Measurements from ENCODE around the gene RXFP1. TPM values are rescaled to one million over a fixed set of nuclear protein-coding genes. Genes with fewer than 3 reads are reported as not detected.

The RXFP1 gene
- polyA plus RNA-seq = 0.43 TPM
- long read RNA-seq, donor 1 = 0 reads
- long read RNA-seq, donor 2 = 0 reads
- long read RNA-seq, donor 3 = 0 reads
- long read RNA-seq, donor 4 = 0 reads
- long read RNA-seq, donor 5 = 0 reads
- long read RNA-seq, donor 6 = 0 reads
- long read RNA-seq, donor 7 = 0 reads
- long read RNA-seq, donor 8 = 0 reads
- long read RNA-seq, donor 9 = 0 reads
- long read RNA-seq, donor 10 = 0 reads
- long read RNA-seq, donor 11 = 0 reads

DNA sequence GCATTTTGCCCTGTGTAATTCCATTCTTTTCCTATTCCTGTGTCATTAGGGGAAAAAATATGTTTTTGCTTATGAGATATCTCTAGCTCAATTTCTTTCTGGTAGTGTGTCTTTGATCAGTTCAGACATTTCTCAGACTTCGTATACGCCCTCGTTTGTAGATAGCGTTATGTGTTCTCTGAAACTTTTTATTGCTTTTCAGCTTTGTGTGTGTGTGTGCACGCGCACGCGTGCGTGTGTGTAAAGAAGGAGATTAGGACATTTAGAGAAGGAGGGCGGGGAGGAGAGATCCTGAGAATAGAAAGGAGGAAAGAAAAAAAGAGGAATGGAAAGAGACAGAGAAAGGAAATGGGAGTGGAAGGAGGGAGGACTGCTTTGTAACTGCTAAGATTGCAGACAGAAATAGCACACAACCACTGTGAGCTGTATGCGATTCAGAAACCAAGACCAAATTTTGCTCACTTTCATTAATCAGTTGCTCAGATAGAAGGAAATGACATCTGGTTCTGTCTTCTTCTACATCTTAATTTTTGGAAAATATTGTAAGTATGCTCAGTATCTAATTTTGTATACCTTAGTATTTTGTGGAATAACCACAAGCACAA, at the start of gene RXFP1:
Gene RXFP1, plus strand, starts transcription at position 399 of the 605 bp plus-strand sequence. Its CDS starts 95 bp downstream, at position 494.
- H3K4me3 ChIP-seq (ENCODE audit: low read length) = no peak within 1 kb of the TSS
- no peaks in the 10 kb centered on the region for H3K4me1 ChIP-seq (ENCODE audit: control insufficient read depth, insufficient read depth, low read length)
- H3K27ac ChIP-seq (ENCODE audit: low read length) = no peak within 1 kb of the TSS
- no peaks in the 10 kb centered on the region for H3K36me3 ChIP-seq (ENCODE audit: control insufficient read depth, insufficient read depth, low read length)
- DNase-seq = peak; percentile 5 to 48
- 5% methylated on average over 4 of the region's 11 CpGs for WGBS (ENCODE audit: insufficient coverage, low lambda C conversion rate)
- H3K27me3 ChIP-seq (ENCODE audit: control insufficient read depth, insufficient read depth, low read length) = no peaks in the 10 kb centered on the region
- no peaks in the 10 kb centered on the region for H3K9me3 ChIP-seq (ENCODE audit: control insufficient read depth, low read depth, low read length)

- DNase-seq = peak in 1 of 2 donors; percentile 4
- no peaks in the 10 kb centered on the region for H3K36me3 ChIP-seq (ENCODE audit: control insufficient read depth, insufficient read depth, low read length)
- H3K27me3 ChIP-seq (ENCODE audit: control insufficient read depth, insufficient read depth, low read length) = no peaks in the 10 kb centered on the region
- H3K4me1 ChIP-seq (ENCODE audit: control insufficient read depth, insufficient read depth, low read length) = no peaks in the 10 kb centered on the region
- H3K4me3 ChIP-seq (ENCODE audit: low read length) = no peak overlapping the region
- no peak overlapping the region for H3K27ac ChIP-seq (ENCODE audit: low read length)
- H3K9me3 ChIP-seq (ENCODE audit: control insufficient read depth, low read depth, low read length) = no peaks in the 10 kb centered on the region
Measured at GRCh38 chr4:158481811-158482210, 39.9 kb upstream of the RXFP1 start.

- 75% methylated on average over 1 of the region's 4 CpGs for WGBS (ENCODE audit: insufficient coverage, low lambda C conversion rate)
- Histone ChIP-seq H3K4me1 (ENCODE audit: control insufficient read depth, insufficient read depth, low read length) (no peaks in the 10 kb centered on the region), H3K27ac (ENCODE audit: low read length) (no peak overlapping the region), H3K4me3 (ENCODE audit: low read length) (no peak overlapping the region), H3K9me3 (ENCODE audit: control insufficient read depth, low read depth, low read length) (no peaks in the 10 kb centered on the region), H3K36me3 (ENCODE audit: control insufficient read depth, insufficient read depth, low read length) (no peaks in the 10 kb centered on the region), H3K27me3 (ENCODE audit: control insufficient read depth, insufficient read depth, low read length) (no peaks in the 10 kb centered on the region)
- no peak for DNase-seq
Measured at GRCh38 chr4:158484173-158484885, 37.4 kb upstream of the RXFP1 start.

GRCh38 chr4:158490629-158491028, 31.1 kb upstream of the RXFP1 start:
- Histone ChIP-seq H3K4me1 (ENCODE audit: control insufficient read depth, insufficient read depth, low read length) (no peaks in the 10 kb centered on the region), H3K27me3 (ENCODE audit: control insufficient read depth, insufficient read depth, low read length) (no peaks in the 10 kb centered on the region), H3K4me3 (ENCODE audit: low read length) (no peak overlapping the region), H3K27ac (ENCODE audit: low read length) (no peak overlapping the region), H3K36me3 (ENCODE audit: control insufficient read depth, insufficient read depth, low read length) (no peaks in the 10 kb centered on the region), H3K9me3 (ENCODE audit: control insufficient read depth, low read depth, low read length) (no peaks in the 10 kb centered on the region)
- DNase-seq = no peak

- H3K27ac ChIP-seq (ENCODE audit: low read length) = no peak overlapping the region
- no peaks in the 10 kb centered on the region for H3K36me3 ChIP-seq (ENCODE audit: control insufficient read depth, insufficient read depth, low read length)
- no peak for DNase-seq
- no peaks in the 10 kb centered on the region for H3K4me1 ChIP-seq (ENCODE audit: control insufficient read depth, insufficient read depth, low read length)
- H3K4me3 ChIP-seq (ENCODE audit: low read length) = no peak overlapping the region
- no peaks in the 10 kb centered on the region for H3K27me3 ChIP-seq (ENCODE audit: control insufficient read depth, insufficient read depth, low read length)
- no peaks in the 10 kb centered on the region for H3K9me3 ChIP-seq (ENCODE audit: control insufficient read depth, low read depth, low read length)
Measured at GRCh38 chr4:158492391-158492790, 29.3 kb upstream of the RXFP1 start.

- H3K27ac ChIP-seq (ENCODE audit: low read length) = no peak overlapping the region
- DNase-seq = peak in 1 of 2 donors; percentile 8
- 73% methylated on average over 2 of the region's 5 CpGs for WGBS (ENCODE audit: insufficient coverage, low lambda C conversion rate)
- no peaks in the 10 kb centered on the region for H3K9me3 ChIP-seq (ENCODE audit: control insufficient read depth, low read depth, low read length)
- no peaks in the 10 kb centered on the region for H3K27me3 ChIP-seq (ENCODE audit: control insufficient read depth, insufficient read depth, low read length)
- H3K36me3 ChIP-seq (ENCODE audit: control insufficient read depth, insufficient read depth, low read length) = no peaks in the 10 kb centered on the region
- H3K4me1 ChIP-seq (ENCODE audit: control insufficient read depth, insufficient read depth, low read length) = no peaks in the 10 kb centered on the region
- no peak overlapping the region for H3K4me3 ChIP-seq (ENCODE audit: low read length)
Measured at GRCh38 chr4:158496030-158496741, 25.5 kb upstream of the RXFP1 start.

DNA sequence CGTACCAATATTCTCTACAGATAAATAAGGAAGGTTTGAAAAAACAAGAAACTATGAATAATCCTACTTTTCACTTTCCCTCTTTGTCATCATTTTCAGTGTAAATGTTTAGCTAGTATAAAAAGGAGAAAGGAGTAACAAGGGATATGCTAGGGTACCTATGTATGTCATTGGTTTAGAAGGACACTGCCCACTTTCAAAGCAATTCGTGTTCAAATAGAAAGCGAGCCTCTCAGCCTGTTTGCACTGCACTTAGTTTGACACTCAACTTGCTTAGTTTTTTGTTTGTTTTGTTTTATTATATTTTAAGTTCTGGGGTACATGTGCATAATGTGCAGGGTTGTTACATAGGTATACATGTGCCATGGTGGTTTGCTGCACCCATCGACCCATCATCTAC, 21.6 kb upstream of the RXFP1 start:
- DNase-seq = no peak
- Histone ChIP-seq H3K4me3 (ENCODE audit: low read length) (no peak overlapping the region), H3K4me1 (ENCODE audit: control insufficient read depth, insufficient read depth, low read length) (no peaks in the 10 kb centered on the region), H3K9me3 (ENCODE audit: control insufficient read depth, low read depth, low read length) (peaks cover 2% of the 10 kb centered on the region), H3K36me3 (ENCODE audit: control insufficient read depth, insufficient read depth, low read length) (no peaks in the 10 kb centered on the region), H3K27ac (ENCODE audit: low read length) (no peak overlapping the region), H3K27me3 (ENCODE audit: control insufficient read depth, insufficient read depth, low read length) (no peaks in the 10 kb centered on the region)
- 86% methylated on average over 1 of the region's 4 CpGs for WGBS (ENCODE audit: insufficient coverage, low lambda C conversion rate)

DNA sequence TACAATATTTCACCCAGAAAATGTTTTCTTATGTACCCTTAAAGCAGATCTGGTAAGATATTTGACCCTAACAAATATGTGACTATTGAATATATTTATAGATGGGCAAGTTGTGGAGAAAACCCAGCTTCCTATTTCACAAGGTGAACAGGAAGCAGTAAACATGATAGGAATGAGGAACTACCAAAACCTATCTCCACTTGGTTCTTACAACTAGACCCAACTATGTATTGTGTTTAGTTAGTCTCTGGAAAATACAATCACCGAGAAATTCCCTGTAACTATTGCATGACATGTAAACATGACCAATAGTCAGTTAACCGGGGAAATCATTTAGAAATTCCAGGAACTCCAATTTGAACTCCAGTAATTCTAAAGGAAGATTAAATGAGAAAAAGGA, 8.4 kb upstream of the RXFP1 start:
- Histone ChIP-seq H3K4me1 (ENCODE audit: control insufficient read depth, insufficient read depth, low read length) (no peaks in the 10 kb centered on the region), H3K27me3 (ENCODE audit: control insufficient read depth, insufficient read depth, low read length) (no peaks in the 10 kb centered on the region), H3K4me3 (ENCODE audit: low read length) (no peak overlapping the region), H3K36me3 (ENCODE audit: control insufficient read depth, insufficient read depth, low read length) (no peaks in the 10 kb centered on the region), H3K9me3 (ENCODE audit: control insufficient read depth, low read depth, low read length) (no peaks in the 10 kb centered on the region), H3K27ac (ENCODE audit: low read length) (no peak overlapping the region)
- WGBS (ENCODE audit: insufficient coverage, low lambda C conversion rate) = 80% methylated on average over 2 of the region's 2 CpGs
- no peak for DNase-seq

- H3K27me3 ChIP-seq (ENCODE audit: control insufficient read depth, insufficient read depth, low read length) = no peaks in the 10 kb centered on the region
- no peak overlapping the region for H3K4me3 ChIP-seq (ENCODE audit: low read length)
- H3K9me3 ChIP-seq (ENCODE audit: control insufficient read depth, low read depth, low read length) = no peaks in the 10 kb centered on the region
- no peaks in the 10 kb centered on the region for H3K36me3 ChIP-seq (ENCODE audit: control insufficient read depth, insufficient read depth, low read length)
- no peak overlapping the region for H3K27ac ChIP-seq (ENCODE audit: low read length)
- DNase-seq = no peak
- 100% methylated on average over 1 of the region's 7 CpGs for WGBS (ENCODE audit: insufficient coverage, low lambda C conversion rate)
- no peaks in the 10 kb centered on the region for H3K4me1 ChIP-seq (ENCODE audit: control insufficient read depth, insufficient read depth, low read length)
Measured at GRCh38 chr4:158519226-158519625, 2.5 kb upstream of the RXFP1 start.

DNA sequence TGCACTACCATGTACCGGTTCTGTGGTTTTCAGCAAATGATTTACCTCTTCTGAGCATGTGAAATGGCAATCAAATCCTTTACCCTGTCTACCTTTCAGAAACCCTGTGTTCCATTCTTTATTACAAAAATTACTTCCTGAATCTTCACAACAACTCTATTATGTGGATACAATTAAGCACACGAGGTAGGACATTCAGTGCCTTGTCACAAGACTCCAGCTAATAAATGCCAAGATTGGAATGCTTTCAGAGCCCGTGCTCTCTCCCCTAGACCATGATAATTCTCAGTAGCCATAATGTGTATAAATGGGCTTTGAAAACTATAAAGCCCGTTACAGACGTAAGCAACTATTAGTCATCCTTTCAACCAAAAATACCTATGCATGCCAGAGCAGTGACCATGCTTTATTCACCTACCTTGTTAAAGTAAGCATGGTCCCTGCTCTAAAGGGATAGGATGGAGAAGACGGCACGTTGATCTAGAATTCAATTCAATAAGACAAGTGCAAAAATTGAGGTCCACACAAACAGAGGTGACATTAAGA, 2.4 kb downstream of the RXFP1 start:
- 20% methylated on average over 1 of the region's 7 CpGs for WGBS (ENCODE audit: insufficient coverage, low lambda C conversion rate)
- no peak for DNase-seq
- no peak overlapping the region for H3K27ac ChIP-seq (ENCODE audit: low read length)
- H3K27me3 ChIP-seq (ENCODE audit: control insufficient read depth, insufficient read depth, low read length) = no peaks in the 10 kb centered on the region
- no peaks in the 10 kb centered on the region for H3K4me1 ChIP-seq (ENCODE audit: control insufficient read depth, insufficient read depth, low read length)
- H3K9me3 ChIP-seq (ENCODE audit: control insufficient read depth, low read depth, low read length) = no peaks in the 10 kb centered on the region
- H3K36me3 ChIP-seq (ENCODE audit: control insufficient read depth, insufficient read depth, low read length) = no peaks in the 10 kb centered on the region
- no peak overlapping the region for H3K4me3 ChIP-seq (ENCODE audit: low read length)
